HG02588 (cell line): Measurements from ENCODE around the gene SIGLEC6.
"Not testable (repeated sequence)": the region's sequence is repeated elsewhere in the genome, so short reads cannot be mapped to it uniquely, and the experiment has no call there.

Source experiments
- ATAC-seq: cut with Tn5 transposase; IDR thresholded peaks from one replicate; pipeline ENCODE4 v1.9.1; 2021; ENCODE audit warnings: mild to moderate bottlenecking, moderate library complexity; ENCODE audit not compliant: unreplicated experiment

SIGLEC6 gene

DNA sequence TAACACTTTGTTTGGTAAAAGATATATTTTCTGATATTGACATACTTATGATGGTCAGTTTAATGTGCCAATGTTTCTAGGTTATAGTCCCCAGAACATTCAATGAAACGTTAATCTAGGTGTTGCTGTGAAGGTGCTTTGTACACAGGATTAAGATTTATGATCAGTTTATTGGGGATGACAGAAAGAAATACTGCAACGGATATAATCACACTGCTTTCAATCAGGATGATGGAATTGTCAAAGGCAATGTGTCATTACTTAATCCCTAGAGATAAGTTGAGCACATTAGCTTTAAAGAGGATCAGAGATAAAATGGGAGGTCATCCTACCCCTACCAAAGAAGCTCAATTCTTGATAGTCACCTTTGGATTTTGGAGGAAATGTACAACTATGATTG is 17.5 kb downstream of the SIGLEC6 start:
- ATAC-seq: no peak

DNA sequence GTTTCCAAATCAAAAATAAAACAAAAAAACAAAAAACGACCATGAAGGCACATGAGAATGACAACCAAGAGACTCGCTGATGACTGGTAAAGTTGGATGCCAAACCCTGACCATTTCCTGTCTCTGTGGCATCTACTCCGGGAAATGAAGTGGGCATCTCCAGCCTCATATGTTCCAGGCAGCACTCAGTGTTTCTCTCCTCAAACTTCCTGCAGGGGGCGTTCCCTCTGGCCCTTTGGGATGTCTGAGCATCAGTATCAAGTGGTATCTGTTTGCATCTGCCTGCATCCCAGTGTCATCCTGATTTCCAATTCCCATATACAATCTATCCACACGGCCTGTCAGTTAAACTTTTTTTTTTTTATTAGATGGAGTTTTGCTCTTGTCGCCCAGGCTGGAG is 20.1 kb downstream of the SIGLEC6 start:
- no peak for ATAC-seq

DNA sequence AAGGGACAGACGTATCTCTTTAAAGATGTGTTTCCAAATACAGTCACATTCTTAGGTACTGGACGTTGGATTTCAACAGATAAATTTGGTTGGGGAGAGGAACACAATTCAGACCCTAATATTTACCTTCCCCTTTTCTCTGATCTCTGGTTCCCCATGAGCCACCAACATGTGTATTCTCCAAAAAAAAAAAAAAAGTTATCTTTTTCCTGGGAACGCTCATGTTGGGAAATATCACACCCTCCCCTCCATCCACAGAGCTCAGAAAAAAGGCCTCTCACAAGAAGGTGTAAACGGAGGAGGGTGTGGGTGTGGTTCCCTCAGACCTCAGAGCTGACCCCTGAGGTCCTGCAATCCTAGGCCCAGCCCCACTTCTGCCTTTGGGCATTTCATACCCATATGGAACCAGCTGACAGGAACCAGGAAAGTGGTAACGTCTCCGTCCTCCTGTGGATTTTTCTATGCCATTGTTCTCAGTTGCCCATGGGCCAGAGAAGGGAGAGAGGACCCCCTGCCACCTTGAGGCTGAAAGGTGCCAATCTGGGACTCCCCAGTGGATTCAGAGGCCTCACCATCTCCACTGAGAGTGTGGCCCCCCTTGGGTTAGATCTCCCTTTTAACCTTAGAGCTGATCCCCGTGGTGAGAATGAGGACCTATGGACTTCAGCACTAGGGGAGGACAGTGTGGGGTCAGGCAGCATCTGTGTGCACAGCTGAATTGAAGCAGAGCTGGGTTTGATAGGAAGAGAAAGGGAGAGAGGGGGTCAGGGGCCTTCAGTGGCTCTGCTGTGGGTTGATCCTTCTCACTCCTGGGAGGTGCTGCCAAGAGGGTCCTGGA is 21.4 kb downstream of the SIGLEC6 start:
- no peak for ATAC-seq

DNA sequence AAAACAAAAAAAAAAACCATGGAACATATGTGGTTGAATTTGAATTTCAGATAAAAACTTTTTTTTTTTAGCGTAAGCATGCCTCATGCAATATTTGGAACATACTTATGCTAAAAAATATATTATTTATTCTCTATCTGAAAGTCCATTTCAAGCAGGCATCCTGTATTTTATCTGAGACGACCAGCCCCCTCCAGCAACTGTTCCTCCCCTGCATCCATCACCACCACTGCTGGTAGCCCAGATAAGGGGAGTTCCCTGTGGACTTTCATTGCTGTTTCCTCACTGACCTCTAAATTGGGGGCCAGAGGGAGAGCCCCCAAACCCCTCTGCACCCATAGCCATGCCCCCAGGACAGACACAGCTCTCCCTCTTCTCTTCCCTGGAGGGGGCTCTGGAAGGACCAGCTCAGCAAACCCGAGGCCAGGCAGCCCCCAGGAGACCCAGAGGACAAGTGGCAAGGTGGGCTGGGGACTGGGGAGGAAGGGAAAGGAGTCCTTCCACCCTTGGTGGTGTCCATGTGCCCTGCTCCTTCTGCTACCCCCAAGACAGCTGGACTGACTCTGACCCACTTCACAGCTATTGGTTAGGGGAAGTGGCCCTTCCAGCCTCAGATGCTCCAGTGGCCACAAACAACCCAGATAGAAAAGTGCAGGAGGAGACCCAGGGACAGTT is 23.3 kb downstream of the SIGLEC6 start:
- no peak for ATAC-seq

DNA sequence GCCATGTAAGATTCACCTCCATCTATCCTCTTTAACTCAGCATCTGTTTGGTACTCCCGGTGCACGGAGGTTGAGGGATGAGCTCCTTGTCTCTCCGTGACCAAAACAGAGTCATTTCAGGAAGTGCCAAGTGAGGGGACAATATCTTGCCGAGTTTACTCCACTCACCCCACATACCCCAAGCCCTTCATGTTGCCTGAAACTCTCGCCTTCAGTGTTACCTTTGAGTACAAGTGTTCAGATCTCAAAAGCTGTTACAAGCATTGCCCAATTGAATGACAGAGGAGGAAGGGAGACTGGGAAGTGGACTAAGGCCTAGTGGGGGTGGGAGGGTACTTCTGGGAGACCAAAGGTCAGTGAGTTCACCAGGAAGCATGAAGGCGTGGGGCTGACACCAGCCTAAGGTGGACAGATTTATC is 23.8 kb downstream of the SIGLEC6 start:
- no peak for ATAC-seq

DNA sequence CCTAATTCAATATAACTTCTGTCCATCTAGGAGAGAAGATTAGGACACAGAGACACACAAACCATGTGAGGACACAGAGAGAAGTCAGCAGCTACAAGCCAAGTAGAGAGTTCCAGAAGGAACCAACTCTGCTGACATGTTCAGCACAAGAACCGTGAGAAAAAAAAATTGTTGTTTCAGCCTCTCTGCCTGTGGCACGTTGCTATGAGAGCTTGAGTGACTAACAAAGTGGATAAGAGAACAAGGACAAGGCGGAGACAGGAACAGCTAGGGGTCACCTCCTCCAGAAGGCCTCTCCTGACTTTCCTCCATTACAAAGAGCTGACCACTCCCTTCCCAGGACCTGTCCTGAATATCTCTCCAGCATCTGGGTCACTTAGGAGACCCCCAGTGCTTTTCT is 24.3 kb downstream of the SIGLEC6 start:
- ATAC-seq: no peak

DNA sequence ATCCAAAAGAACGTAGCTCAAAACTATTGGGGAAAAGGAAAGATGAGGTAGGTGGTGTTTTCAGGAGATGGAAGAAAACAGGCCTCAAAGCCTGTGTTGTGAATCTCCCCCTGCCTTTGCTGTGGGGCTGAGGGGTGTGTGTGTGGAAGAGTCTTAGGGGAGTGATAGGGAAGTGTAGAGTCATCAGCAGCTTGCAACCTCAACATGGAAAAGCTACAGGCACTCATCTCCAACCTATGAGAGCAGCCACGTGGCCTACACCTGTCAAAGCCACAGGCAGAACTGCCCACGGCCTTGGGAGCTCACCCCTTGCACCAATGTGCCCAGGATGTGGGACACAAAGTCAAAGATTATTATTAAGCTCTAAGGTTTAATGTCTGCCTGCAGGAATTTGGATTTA is 25.6 kb downstream of the SIGLEC6 start:
- ATAC-seq: no peak

DNA sequence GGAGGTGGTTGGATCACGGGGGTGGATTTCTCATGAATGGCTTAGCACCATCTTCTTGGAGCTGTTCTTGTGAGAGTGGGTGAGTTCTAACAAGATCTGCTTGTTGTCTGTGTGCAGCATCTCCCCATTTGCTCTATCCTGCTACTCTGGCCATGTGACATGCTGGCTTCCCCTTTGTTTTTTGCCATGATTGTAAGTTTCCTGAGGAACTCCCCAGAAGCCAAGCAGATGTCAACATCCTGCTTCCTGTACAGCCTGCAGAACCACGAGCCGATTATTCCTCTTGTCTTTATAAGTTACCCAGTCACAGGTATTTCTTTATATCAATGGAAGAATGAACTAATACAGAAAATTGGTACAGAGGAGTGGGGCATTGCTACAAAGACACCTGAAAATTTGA is 27.6 kb downstream of the SIGLEC6 start:
- no peak for ATAC-seq

DNA sequence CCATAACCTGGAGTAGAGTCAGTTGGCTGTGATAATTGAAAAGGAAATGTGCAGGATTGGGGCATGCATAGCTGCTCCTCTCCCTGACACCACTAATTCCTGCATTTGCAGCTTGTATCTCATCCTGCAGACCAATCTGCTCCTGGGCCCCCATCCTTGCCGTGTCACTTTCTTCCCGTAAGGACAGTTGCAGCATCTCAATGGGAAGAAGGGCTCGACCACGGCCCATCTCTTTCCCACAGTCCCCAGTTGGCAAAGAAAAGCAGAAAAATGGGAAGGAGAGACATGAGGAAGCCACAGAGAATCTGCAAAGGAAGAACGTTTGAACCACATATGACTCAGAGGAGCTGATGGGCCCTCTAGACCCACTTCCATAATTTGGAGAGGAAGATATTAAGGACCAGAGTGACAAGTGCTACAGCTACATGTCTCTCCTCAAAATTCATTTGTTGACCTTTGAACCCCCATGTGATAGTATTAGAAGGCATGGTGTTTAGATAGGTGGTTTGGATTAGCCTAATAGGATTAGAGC is 28.1 kb downstream of the SIGLEC6 start:
- ATAC-seq: no peak

DNA sequence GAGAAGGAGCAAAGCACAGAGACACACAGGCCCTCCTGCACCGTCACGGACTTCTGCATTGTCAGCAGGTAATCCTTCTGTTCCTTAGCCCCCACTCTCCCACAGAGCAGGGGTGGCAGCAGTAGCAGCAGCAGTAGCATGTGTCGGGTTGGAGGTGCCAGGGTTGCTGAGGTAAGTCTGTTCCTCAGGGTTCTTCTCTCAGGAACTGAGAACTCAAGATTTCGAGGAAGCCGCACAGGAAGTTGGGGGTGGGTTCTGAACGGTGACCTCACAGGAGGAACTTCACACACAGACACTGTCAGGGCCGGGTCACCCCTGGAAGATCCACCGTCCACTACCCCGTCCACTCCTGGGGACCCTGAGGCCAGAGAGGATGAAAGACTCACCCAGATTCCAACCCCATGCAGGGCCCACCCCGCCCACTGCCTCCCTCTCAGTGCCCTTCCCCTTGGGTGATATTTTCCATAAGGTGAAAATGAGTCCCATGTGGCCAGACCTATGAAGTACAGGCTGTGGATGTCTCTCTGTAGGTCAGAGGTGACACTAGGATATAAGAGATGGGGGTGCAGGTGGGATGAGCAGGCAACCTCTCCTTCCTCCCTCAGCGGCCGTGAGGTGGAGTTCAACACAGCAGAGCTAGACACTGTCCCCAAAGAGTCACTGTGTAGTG is 29.7 kb downstream of the SIGLEC6 start, which contains the start of gene SIGLEC12:
Gene SIGLEC12, minus strand, starts transcription at position 207 of the 670 bp plus-strand sequence. Its CDS starts 67 bp downstream, at position 140.
- no peak for ATAC-seq

DNA sequence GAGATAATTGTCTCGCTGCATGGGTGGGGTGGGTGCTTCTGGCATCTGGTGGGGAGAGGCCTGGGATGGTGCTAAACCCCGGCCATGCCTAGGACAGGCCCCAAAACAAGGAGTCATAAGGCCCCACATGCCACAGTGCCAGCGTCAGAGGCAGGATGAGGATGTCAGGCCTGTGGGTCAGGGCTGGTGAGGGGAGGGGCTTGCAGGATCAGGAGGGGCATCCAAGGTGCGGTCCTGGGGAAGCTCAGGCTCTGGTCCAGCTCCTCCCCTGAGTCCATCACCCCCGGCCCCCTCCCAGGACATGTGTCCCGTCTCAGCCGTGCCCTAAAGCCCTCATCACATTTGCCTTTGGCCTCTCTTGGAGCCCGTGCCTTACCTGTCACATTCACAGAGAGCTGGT is 30.5 kb downstream of the SIGLEC6 start:
- not testable (repeated sequence) for ATAC-seq

DNA sequence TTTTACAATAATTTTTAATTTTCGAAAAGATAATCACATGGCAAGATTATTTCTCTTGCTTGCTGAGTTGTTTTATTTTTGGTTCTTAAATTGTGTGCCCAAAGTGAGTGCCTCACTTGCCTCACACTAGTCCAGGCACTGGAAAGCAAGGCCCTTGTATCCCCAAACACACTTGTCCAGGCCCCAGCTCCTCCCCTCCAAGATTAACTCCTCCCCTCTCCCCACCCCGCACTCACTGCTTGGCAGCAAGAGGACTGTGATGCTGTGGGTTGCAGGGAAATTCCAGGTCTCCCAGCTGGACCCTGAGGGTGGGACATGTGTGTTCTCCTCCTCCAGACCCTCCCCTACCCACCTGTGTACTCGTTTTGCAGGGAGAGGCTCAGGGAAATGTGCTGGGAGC is 33.8 kb downstream of the SIGLEC6 start:
- no peak for ATAC-seq

DNA sequence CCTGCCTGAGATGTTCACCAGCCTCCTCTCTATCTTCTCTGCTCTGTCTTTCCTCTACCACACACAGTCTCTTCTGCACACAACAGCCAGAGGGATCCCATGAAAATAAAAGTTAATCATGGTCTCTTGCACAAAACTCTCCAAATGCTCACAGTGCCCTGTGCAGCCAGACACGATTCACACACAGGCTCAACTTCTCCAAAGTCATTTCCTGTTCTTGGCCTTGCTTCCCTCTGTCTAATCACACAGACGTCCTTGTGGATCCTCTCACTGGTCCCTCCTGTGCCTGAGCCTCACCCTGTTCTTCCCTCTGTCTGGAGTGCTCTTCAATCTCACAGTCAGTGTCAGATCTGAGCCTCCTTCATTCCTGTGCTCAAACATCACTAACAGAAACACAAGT is 37.7 kb downstream of the SIGLEC6 start:
- no peak for ATAC-seq

DNA sequence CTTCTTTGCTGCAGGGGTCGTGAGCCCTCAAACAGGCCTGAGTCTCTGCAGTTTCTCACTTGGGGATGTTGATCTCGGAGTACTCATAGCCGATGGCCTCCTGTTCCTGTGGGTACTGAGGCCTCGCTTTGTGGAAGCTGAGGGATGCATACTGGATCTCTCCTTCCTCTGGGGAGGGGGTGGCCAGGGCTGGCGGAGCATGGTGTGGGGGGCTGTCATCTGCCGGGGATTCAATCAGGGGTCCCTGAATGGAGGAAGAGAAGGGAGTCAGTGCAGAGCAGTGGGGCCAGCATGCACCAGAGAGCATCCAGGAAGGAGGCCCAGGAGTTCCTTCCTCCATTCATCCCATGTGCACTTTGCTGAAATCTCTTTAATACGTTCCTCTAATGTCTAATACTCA is 39.9 kb downstream of the SIGLEC6 start:
- no peak for ATAC-seq

DNA sequence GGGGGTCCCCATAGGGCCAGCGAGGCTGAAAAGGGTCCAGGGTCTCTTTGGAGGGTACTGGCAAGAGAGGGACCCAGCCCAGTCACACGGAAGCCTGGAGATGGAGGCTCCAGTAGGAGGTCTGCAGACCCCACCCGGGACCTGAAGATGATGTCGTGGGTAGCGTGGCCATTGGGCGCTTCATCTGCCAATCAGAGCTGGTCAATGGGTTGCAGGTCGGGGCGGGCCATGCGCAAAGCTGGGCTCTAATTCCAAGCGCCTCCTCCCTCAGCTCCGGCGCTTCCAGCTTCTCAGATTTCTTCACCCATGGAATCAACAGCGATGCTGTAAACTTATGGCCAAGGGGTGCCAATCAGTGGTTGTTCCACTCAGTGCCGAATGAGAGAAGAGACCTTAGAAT is 40.8 kb downstream of the SIGLEC6 start:
- no peak for ATAC-seq

DNA sequence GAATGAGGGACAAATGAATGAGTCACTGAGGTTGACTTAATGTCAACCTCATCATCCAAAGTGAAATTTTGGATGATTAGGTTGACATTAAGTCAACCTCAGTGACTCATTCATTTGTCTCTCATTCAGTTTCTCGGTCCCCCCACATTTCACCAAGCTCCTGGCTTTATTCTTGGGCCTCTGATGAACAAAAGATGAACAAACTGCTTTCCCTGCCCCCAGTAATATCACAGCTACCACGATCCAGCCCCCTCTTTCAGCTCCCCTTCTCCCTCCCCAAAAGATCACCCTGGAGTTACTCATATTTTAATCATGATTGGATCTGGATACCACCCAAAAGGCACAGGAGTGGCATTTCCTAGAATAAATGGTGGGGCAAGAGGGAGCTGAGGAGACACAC is 42.4 kb downstream of the SIGLEC6 start:
- no peak for ATAC-seq

DNA sequence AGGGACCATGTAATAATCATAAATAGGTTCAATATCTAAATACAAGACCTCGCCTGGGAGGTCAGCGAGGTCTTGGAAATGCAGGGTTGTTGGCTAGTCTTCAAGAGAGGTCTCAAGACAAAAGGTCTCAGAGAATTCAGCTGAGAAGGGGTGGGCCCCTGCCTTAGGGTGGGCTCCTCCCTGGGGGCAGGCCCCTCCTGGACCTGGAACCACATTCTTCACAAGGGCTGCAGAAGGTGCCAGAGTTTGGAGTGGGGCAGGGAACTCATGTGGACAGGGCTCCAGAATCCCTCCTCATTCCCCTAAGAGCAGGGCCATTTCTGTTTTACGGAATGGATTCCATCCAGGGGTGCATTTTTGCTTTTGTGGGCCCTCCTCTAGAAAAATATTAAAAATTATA is 43.0 kb downstream of the SIGLEC6 start:
- ATAC-seq: no peak

DNA sequence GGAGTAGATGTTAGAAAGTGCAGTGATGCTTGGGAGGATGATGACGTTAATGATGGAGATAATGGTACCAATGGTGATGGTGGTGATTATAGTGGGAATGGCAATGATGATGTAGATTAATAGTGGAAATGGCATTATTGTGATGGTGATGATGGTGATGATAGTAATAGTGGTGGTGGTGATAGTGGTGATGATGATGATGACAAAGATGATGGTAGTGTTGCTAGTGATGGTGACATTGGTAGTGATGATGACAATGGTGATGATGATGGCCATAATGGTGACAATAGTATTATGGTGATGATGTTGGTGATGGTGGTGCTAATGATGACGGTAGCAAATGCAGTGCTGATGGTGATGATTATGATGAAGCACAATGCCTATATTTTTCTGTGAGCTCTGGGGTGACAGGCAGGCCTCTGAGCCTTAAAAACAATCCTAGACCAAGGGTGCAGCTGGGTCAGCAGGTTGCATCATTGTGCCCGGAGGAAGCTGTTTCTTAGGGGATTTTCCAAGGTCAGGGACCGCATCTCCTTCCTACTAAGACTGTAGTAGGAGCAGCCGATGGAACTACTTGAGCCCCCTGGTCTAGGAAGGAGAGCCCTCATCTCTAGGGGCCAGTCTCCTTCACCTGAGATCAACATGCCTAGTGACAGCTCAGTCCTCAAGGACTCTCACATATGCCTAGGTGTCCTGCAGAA is 45.4 kb downstream of the SIGLEC6 start:
- ATAC-seq: no peak

DNA sequence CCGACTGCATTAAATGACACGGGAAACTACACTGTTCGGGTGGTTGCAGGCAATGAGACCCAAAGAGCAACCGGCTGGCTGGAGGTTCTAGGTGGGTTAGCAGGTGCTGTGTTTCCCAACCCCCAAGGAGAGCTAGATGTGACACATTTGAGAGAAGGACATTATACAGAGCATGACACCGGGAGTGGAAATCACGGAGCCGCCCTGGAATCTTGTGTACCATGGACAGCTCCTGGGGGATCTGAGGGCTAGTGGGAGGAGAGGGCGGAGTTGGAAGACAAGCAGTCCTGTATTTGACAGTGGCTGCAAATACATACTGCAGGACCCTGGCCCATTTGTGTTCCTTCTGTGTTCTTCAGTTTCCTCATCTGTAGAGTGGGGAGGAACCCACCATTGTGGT is 50.9 kb downstream of the SIGLEC6 start:
- no peak for ATAC-seq

DNA sequence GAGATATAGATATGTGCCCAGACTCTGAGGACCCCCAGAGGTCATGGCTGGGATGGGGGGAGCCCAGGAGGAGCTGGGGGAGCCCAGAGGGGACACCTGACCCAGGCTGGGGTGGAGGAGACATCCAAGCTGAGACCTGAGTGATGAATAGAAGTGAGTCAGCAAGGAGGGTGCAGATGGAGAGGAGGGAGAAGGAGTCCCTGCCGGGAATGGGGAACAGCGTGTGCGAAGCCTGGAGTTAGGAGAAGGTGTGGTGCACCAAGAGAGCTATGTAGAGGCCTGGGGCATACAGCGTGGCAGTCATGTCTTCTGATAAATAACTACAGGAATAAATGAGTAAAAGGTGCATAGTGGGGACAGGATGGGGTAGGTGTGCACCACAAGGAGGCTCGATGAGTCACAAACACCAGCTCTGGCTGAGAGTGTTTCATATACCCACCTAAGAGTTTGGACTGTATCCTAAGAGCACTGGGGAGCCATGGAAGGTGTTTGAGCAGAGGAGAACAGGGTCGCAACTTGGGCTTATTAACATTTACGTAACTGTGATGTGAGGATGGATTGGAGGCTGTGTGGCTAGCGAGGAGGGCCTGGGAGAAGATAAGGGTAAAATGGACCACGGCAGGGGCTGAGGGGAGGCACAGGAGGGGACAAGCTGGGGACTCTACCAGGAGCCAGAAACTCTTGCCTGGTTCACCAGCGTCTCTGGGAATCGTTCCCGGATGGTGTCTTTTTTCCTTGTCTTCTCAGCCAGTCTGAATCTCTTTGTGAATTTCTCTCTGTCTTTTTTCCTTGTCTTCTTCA is 51.7 kb downstream of the SIGLEC6 start:
- ATAC-seq: no peak
